PC-3 (cell line): ENCODE measurements around the gene B4GALT1.

ENCODE experiments used
- EZH2 ChIP-seq: fragments of 300-600 bp; sonication (generic); IDR thresholded peaks from one replicate; pipeline ENCODE4 v1.6.1; 2017; ENCODE audit warnings: antibody characterized with exemption, mild to moderate bottlenecking, low read length; ENCODE audit not compliant: unreplicated experiment
- EZH2phosphoT487 ChIP-seq: fragments of 300-600 bp; sonication (generic); IDR thresholded peaks from 2 replicates; pipeline ENCODE4 v1.6.1; 2018; ENCODE audit warnings: mild to moderate bottlenecking, antibody characterized with exemption, low read length, borderline replicate concordance
- TF ChIP-seq, protein P1 (sequence below): fragments of 300-600 bp; sonication (generic); conservative IDR thresholded peaks from 2 replicates; pipeline ENCODE4 v1.5.1; 2017; ENCODE audit warnings: antibody characterized with exemption, low read depth, mild to moderate bottlenecking, low read length

DNA sequence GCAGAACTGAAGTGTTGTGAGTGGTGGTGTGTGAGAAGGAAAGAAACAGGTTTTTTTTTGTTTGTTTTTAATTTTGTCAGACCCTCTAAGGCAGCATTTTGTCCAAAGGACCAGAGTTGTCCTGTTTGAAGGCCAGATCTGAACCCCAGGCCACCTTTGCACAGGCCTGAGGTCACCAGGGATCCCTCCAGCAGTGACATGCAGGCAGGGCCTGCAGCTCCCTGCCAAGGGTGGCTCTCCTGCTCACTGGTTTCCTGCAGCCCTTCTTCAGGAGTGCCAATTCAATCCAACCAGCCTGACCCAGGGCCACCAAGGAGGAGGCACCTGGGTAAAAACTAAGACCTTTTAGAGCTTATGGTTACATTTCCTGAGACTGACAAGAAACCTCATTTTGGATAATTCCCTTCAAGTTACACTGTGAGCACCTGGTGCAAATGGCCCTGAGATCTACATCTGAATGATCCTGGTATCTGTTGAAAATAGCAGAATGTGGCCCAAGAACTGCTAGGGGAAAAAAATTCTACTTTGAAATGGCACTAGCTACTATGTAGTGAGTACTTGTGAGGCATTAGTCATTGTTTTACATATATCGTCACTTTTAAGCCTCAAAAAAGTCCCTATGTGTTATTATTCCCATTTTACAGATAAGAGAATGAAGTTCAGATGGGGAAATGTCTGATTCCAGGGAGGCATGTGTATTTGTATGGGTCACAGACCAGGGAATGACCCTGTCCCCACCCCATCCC, 57.1 kb downstream of the B4GALT1 start:
- TF ChIP-seq, protein P1, sequence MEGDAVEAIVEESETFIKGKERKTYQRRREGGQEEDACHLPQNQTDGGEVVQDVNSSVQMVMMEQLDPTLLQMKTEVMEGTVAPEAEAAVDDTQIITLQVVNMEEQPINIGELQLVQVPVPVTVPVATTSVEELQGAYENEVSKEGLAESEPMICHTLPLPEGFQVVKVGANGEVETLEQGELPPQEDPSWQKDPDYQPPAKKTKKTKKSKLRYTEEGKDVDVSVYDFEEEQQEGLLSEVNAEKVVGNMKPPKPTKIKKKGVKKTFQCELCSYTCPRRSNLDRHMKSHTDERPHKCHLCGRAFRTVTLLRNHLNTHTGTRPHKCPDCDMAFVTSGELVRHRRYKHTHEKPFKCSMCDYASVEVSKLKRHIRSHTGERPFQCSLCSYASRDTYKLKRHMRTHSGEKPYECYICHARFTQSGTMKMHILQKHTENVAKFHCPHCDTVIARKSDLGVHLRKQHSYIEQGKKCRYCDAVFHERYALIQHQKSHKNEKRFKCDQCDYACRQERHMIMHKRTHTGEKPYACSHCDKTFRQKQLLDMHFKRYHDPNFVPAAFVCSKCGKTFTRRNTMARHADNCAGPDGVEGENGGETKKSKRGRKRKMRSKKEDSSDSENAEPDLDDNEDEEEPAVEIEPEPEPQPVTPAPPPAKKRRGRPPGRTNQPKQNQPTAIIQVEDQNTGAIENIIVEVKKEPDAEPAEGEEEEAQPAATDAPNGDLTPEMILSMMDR, result no peak
- TF ChIP-seq EZH2 (no peak), EZH2phosphoT487 (no peak)
